ENCODE data around the gene DNER. TPM values are rescaled to one million over a fixed set of nuclear protein-coding genes. Genes with fewer than 3 reads are reported as not detected.

Gene DNER
- polyA plus RNA-seq, 1 donor (not counting 4 experiments of a cell fraction or from before 2014, with no cell fraction given), result 8.5 TPM

GRCh38 chr2:229601936-229602335, 112.4 kb downstream of the DNER start:
- Histone ChIP-seq H3K4me2 (ENCODE audit: control insufficient read depth, extremely low read depth, insufficient read depth, low read depth, low read length) (no peak overlapping the region), H3K9ac (ENCODE audit: control insufficient read depth, extremely low read depth, insufficient read depth, low read length) (no peak overlapping the region), H3K4me1 (ENCODE audit: control insufficient read depth, extremely low read depth, insufficient read depth, low read length) (no peaks in the 10 kb centered on the region), H3K9me1 (ENCODE audit: control insufficient read depth, extremely low read depth, insufficient read depth, low read length) (no peaks in the 10 kb centered on the region), H3K79me2 (ENCODE audit: control insufficient read depth, insufficient read depth, low read length) (no peaks in the 10 kb centered on the region), H3K4me3 (ENCODE audit: control insufficient read depth in 2 of 3, extremely low read depth in 1 of 3, insufficient read depth in 2 of 3, low read depth in 1 of 3, low read length in 3 of 3) (no peak overlapping the region), H2AFZ (ENCODE audit: control insufficient read depth, low read length) (no peak overlapping the region), H3K27ac (ENCODE audit: control insufficient read depth, insufficient read depth, low read length) (no peak overlapping the region), H3K36me3 (ENCODE audit: control insufficient read depth in 2 of 2, extremely low read depth in 1 of 2, insufficient read depth in 2 of 2, low read length in 2 of 2) (no peaks in the 10 kb centered on the region), H4K20me1 (ENCODE audit: control insufficient read depth, extremely low read depth, insufficient read depth, low read length) (no peaks in the 10 kb centered on the region), H3K9me3 (ENCODE audit: control insufficient read depth, low read depth, low read length) (no peaks in the 10 kb centered on the region), H3K27me3 (ENCODE audit: control insufficient read depth, extremely low read depth, insufficient read depth, low read length) (no peaks in the 10 kb centered on the region)
- DNase-seq (ENCODE audit: low read depth, low spot score) (no peak), FAIRE-seq (no peak)
- dilution Hi-C loops (cut with MboI; ENCODE audit: extremely low pct_ligation_motif_present, low sequenced_read_pairs), result no loop called here
- TF ChIP-seq EZH2 (IDR thresholded peaks at IDR 0.05; ENCODE audit: low read length), result no peak
- TF ChIP-seq, protein P1, sequence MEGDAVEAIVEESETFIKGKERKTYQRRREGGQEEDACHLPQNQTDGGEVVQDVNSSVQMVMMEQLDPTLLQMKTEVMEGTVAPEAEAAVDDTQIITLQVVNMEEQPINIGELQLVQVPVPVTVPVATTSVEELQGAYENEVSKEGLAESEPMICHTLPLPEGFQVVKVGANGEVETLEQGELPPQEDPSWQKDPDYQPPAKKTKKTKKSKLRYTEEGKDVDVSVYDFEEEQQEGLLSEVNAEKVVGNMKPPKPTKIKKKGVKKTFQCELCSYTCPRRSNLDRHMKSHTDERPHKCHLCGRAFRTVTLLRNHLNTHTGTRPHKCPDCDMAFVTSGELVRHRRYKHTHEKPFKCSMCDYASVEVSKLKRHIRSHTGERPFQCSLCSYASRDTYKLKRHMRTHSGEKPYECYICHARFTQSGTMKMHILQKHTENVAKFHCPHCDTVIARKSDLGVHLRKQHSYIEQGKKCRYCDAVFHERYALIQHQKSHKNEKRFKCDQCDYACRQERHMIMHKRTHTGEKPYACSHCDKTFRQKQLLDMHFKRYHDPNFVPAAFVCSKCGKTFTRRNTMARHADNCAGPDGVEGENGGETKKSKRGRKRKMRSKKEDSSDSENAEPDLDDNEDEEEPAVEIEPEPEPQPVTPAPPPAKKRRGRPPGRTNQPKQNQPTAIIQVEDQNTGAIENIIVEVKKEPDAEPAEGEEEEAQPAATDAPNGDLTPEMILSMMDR (optimal IDR thresholded peaks at IDR 0.05 in 1 of 3, IDR thresholded peaks at IDR 0.05 in 1 of 3, conservative IDR thresholded peaks at IDR 0.05 in 1 of 3; ENCODE audit: extremely low read depth in 1 of 3, insufficient read depth in 2 of 3, low read length in 3 of 3), result no peak

DNA sequence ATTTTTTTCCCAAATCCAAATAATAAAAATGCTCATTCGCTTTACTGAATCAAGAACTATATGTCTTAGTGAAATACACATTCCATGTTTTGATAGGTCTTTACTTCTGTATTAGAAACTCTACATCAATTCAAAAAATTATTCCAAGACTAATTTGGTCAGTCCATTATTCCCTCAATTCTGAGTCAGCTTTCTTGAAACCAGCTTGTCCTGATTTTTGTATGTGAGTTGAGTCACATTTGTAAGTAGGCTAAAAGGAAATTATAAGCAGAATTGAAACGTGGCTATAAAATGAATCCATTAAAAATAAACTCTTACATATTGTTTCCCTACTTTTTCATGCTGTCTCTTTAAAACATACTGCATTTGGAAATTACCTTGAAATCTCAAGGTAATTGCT, 113.0 kb downstream of the DNER start:
- no peak for TF ChIP-seq EZH2 (IDR thresholded peaks at IDR 0.05; ENCODE audit: low read length)
- TF ChIP-seq, protein P1 (optimal IDR thresholded peaks at IDR 0.05 in 1 of 3, IDR thresholded peaks at IDR 0.05 in 1 of 3, conservative IDR thresholded peaks at IDR 0.05 in 1 of 3; ENCODE audit: extremely low read depth in 1 of 3, insufficient read depth in 2 of 3, low read length in 3 of 3), result no peak
- H3K4me3 ChIP-seq (ENCODE audit: control insufficient read depth in 2 of 3, extremely low read depth in 1 of 3, insufficient read depth in 2 of 3, low read depth in 1 of 3, low read length in 3 of 3), result no peak overlapping the region

More for the DNA sequence above, 113.0 kb downstream of the DNER start:
- FAIRE-seq (no peak), DNase-seq (ENCODE audit: low read depth, low spot score) (no peak)
- Histone ChIP-seq H3K4me1 (ENCODE audit: control insufficient read depth, extremely low read depth, insufficient read depth, low read length) (no peaks in the 10 kb centered on the region), H3K27ac (ENCODE audit: control insufficient read depth, insufficient read depth, low read length) (no peak overlapping the region), H3K79me2 (ENCODE audit: control insufficient read depth, insufficient read depth, low read length) (no peaks in the 10 kb centered on the region), H3K9me3 (ENCODE audit: control insufficient read depth, low read depth, low read length) (no peaks in the 10 kb centered on the region), H3K4me2 (ENCODE audit: control insufficient read depth, extremely low read depth, insufficient read depth, low read depth, low read length) (no peak overlapping the region), H3K27me3 (ENCODE audit: control insufficient read depth, extremely low read depth, insufficient read depth, low read length) (no peaks in the 10 kb centered on the region), H4K20me1 (ENCODE audit: control insufficient read depth, extremely low read depth, insufficient read depth, low read length) (no peaks in the 10 kb centered on the region), H3K36me3 (ENCODE audit: control insufficient read depth in 2 of 2, extremely low read depth in 1 of 2, insufficient read depth in 2 of 2, low read length in 2 of 2) (no peaks in the 10 kb centered on the region), H2AFZ (ENCODE audit: control insufficient read depth, low read length) (no peak overlapping the region), H3K9ac (ENCODE audit: control insufficient read depth, extremely low read depth, insufficient read depth, low read length) (no peak overlapping the region), H3K9me1 (ENCODE audit: control insufficient read depth, extremely low read depth, insufficient read depth, low read length) (no peaks in the 10 kb centered on the region)
- dilution Hi-C loops (cut with MboI; ENCODE audit: extremely low pct_ligation_motif_present, low sequenced_read_pairs), result no loop called here

Measured in keratinocyte (primary cell).